HL-60 (cell line): ENCODE results near the gene XRCC3.

ENCODE experiments used
- DNase-seq, 2 experiments: peaks; one replicate each; pipeline ENCODE4 v3.0.0-alpha.2; 2010 to 2020; ENCODE audit warnings: low read depth in 1 of 2, low spot score in 1 of 2
- H3K27ac ChIP-seq: fragments of 250-450 bp; sonication (Bioruptor Pico); replicated peaks from 2 replicates; pipeline ENCODE4 v1.5.1; 2020; ENCODE audit warnings: mild to moderate bottlenecking, moderate library complexity
- H3K27me3 ChIP-seq: fragments of 250-450 bp; sonication (Bioruptor Pico); 2 replicates; pipeline ENCODE4 v1.5.1; 2021; ENCODE audit warnings: mild to moderate bottlenecking, moderate library complexity; ENCODE audit not compliant: insufficient read depth, poor library complexity, severe bottlenecking
- H3K4me3 ChIP-seq: replicated peaks from 2 replicates; pipeline ENCODE4 v1.5.1; 2011; ENCODE audit warnings: mild to moderate bottlenecking, control low read depth, low read length; ENCODE audit not compliant: insufficient read depth
- CTCF ChIP-seq: IDR thresholded peaks from one replicate; pipeline ENCODE4 v1.5.1; 2011; ENCODE audit warnings: low read length, control low read depth, inconsistent platforms; ENCODE audit not compliant: insufficient read depth
- GABPA ChIP-seq: IDR thresholded peaks from 2 replicates; pipeline ENCODE4 v1.6.1; 2012; ENCODE audit warnings: low read depth
- POLR2AphosphoS5 ChIP-seq: IDR thresholded peaks from 2 replicates; pipeline ENCODE4 v1.6.1; 2012; ENCODE audit warnings: low read depth
- REST ChIP-seq: IDR thresholded peaks from 2 replicates; pipeline ENCODE4 v1.6.1; 2012; ENCODE audit warnings: low read depth; ENCODE audit not compliant: insufficient replicate concordance
- SPI1 ChIP-seq: IDR thresholded peaks from 2 replicates; pipeline ENCODE4 v1.6.1; 2012; ENCODE audit warnings: low read depth, mild to moderate bottlenecking, borderline replicate concordance

Gene XRCC3

GRCh38 chr14:103721334-103722120 is 6.3 kb upstream of the XRCC3 start:
- H3K27me3 ChIP-seq: no peaks in the 10 kb centered on the region
- TF ChIP-seq POLR2AphosphoS5: no peak
- no peak overlapping the region for H3K27ac ChIP-seq
- DNase-seq: no peak
- H3K4me3 ChIP-seq: no peak overlapping the region

GRCh38 chr14:103719751-103720150 is 4.5 kb upstream of the XRCC3 start:
- H3K27me3 ChIP-seq: no peaks in the 10 kb centered on the region
- H3K4me3 ChIP-seq: no peak overlapping the region
- H3K27ac ChIP-seq: no peak overlapping the region
- TF ChIP-seq SPI1 (no peak), POLR2AphosphoS5 (no peak), REST (no peak), GABPA (no peak), CTCF (no peak)
- no peak for DNase-seq

GRCh38 chr14:103718572-103718971 is 3.3 kb upstream of the XRCC3 start:
- TF ChIP-seq GABPA (no peak), POLR2AphosphoS5 (no peak), REST (no peak), CTCF (no peak), SPI1 (no peak)
- Histone ChIP-seq H3K4me3 (no peak overlapping the region), H3K27ac (no peak overlapping the region), H3K27me3 (no peaks in the 10 kb centered on the region)
- no peak for DNase-seq

- Histone ChIP-seq H3K27me3 (no peaks in the 10 kb centered on the region), H3K4me3 (peak overlapping the region; percentile 74; the same call in 1 of the 2 replicates), H3K27ac (no peak overlapping the region)
- TF ChIP-seq SPI1 (no peak), REST (no peak), GABPA (no peak)
- DNase-seq: no peak
These were observed 1.7 kb upstream of the XRCC3 start for GRCh38 chr14:103716899-103717411.
